ENCODE measurements around the gene UQCRC1.

The UQCRC1 gene

DNA sequence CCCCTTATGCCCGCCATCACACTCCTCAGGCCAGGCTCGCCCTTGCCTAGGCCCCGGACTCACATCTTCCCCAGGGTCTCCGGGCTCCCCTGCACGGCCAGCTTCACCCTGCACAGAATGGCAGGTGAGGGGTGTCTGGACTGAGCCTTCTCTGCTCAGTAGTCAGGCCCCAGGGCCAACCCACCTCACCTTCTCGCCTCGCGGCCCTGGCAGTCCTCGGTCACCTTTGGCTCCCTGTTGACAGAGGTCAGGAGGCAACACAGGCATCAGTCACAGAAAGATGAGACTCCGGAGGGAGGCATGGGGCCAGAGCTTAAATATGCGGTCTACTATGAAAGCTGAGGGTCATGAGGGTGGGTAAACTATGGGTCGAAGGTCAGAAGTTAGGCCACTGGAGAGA is 37.5 kb downstream of the UQCRC1 start:
- DNase-seq (ENCODE audit: low spot score), result no peak

DNA sequence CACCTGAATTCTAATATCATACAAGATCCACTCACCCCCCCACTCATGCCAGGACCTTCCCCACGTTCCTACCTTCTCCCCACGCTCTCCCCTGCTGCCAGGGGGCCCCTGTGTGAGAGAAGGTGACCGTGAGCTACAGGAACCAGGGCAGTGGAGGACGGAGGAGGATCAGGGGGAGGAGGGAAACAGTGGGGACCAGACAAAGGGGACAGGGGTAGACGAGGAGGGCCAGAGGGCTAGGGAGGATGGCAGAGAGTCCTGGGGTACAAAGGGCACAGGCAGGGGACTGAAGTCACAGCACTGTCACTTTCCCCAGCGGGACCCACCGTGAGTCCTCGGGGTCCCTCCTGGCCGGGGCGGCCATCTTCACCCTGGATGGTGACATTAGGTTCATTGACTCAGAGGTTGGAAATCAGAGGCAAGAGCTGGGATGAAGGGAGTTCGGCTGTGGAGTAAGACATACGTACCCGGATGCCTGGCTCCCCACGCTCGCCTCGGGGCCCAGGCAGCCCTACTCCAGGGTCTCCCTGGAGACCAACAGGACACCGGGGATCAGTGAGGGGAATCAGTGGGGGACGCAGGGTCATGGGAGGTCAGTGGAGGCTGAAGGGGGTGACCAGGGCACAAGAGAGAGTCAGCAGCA is 39.5 kb downstream of the UQCRC1 start:
- DNase-seq (ENCODE audit: low spot score), result no peak

DNA sequence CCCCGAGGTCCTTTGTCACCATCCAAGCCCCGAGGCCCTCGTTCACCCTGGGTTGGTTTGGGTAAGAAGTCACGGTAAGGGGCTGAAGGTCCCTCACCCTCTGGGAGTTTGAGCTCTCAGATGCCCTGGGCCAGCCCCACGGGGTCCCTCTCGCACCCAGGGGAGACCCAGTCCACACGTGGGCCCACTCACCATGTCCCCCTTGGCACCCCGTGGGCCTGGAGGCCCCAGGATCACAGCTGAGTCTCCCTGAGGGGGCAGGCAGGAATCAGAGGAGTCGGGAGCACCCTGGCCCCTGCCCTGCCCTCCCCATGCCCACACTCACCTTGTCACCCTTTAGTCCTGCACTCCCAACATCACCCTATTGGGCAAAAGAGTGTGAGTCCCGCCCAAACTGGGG is 40.0 kb downstream of the UQCRC1 start:
- no peak for DNase-seq (ENCODE audit: low spot score)

DNA sequence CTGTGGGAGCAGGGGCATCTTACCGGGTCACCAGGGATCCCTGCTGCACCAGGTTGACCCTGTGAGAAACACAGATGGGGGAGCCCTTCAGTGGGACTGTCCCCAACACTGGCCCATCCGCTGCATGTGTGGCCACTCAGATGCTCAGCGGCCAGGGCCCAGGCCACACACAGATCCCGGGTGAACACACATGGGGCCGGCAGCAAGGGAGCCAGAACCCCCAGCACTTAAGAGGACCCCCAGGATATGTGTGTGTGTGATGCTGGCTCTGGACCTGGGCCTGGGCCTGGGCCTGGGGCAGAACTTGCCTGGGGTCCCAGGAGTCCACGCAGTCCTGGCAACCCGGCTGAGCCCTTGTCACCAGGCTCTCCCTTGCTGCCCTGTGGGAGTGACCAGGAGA is 41.0 kb downstream of the UQCRC1 start:
- no peak for DNase-seq (ENCODE audit: low spot score)

DNA sequence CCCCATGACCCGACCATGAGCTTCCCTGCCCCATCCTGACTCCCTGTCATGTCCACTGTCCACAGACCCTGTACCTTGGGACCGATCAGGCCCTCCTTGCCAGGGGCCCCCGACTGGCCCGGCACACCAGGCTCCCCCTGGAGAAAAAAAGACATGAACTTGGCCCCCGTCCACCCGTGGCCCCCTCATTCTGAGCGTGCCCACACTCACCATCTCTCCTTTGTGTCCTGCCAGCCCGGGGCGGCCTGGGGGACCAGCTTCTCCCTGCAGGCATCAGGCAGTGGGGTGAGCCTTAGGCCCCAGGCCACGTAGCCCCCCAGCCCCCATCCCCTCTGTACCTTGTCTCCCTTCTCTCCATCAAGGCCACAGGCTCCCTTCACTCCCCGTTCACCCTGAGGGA is 41.9 kb downstream of the UQCRC1 start:
- DNase-seq (ENCODE audit: low spot score), result no peak

DNA sequence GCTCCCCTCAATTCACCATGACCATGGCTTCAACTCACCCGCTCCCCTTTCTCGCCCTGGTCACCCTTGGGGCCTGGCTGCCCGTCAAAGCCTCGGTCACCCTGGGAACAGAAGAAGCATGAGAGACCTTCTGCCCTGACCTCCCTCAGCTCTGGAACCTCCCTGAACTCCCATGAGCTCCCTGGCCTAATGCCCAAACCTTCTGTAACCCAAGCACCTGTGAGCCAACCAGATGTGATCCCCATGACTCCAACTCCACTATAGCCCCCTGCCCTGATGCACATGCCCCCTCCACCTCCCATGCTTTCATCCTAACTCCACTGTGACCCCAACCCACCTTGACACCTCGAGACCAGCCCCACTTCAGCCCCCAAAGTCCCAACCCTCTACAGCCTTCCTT is 42.4 kb downstream of the UQCRC1 start:
- DNase-seq (ENCODE audit: low spot score), result no peak

DNA sequence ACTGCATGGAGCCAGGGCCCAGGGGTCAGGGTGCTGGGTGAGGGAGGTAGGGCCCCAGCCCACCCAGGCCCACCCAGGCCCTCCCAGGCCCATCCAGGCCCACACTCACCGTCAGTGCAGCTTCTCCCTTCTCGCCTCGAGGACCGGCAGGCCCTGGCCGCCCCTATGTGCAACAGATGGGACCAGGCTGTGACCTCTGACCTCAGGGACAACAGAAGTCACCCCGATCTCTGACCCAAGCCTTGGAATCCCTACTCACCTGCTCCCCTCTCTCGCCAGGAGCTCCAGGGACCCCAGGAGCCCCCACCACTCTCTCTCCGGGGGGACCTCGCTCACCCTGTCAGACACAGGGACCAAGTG is 43.1 kb downstream of the UQCRC1 start:
- DNase-seq (ENCODE audit: low spot score), result no peak

DNA sequence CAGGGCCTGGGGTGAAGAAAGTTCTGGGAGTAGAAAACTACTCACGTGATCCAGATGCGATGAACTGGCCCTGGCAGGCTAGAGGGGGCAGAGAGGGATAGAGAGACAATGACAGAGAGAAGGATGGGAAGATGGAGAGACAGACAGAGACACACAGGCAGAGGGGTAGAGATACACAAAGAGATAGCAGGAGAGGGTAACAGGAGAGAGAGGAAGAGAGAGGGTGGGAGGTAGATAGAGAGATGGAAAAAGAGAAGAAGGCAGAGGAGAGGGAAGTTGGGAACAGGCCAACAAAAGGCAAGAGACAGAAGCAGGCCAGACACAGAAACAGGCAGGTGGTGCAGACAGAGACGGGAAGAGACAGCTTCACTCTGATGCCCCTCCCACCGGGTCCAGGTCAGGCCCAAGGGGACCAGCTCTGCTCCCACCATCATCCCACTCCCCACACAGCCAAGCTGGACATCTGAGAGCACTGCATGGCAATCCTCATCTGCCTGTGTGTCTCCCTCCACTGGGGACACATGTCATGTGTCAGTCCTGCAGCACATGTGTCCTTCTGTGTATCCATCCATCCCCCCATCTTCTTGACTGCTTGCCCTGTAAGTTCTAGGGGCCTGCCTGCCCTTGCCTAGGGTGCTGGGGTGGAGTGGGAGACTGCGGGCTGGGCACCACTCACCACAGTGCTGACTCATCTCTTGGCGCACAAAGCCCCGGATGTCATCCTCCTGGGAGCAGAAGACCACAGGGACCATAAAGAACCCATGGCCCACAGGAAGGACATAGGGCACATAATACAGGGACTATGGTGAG is 43.6 kb downstream of the UQCRC1 start:
- peak; percentile 24 for DNase-seq (ENCODE audit: low spot score)

DNA sequence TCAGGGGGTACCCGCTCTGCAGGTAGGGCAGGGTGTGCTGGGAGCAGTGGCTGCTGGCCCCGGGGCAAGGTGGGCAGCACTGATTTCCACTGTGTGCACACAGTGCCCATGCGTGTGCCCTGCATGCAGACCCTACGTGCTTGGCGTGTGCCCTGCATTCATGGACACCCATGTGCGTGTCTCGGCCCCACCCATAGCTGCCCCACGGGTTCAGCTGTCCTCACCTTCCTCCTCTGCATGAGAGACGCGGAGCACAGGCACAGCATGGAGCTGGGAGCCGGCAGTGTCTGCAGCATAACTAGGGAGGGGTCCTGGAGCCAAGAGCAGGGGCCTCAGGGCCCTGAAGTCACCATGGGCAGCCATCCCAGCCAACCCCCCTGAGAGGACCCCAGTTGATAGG is 44.3 kb downstream of the UQCRC1 start:
- DNase-seq (ENCODE audit: low spot score), result no peak

DNA sequence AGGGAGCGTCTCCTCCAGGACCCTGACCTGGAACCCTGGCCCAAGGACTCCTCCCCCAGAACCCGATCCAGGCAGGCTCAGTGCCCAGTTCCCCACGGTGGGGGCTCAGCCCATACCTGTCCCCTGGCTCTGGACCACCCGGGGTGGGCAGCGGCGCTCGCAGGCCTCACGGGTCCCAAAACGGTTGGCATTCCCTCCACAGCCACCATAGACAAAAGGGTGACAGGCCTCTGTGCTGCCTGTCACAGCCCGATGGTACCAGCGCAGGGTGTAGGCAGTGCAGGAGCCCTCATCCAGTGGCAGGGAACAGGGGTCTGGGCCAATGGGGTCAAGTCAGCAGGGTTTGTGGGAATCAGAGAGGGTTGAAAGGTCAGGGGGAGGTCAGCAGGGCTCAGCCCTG is 44.8 kb downstream of the UQCRC1 start:
- DNase-seq (ENCODE audit: low spot score), result no peak

DNA sequence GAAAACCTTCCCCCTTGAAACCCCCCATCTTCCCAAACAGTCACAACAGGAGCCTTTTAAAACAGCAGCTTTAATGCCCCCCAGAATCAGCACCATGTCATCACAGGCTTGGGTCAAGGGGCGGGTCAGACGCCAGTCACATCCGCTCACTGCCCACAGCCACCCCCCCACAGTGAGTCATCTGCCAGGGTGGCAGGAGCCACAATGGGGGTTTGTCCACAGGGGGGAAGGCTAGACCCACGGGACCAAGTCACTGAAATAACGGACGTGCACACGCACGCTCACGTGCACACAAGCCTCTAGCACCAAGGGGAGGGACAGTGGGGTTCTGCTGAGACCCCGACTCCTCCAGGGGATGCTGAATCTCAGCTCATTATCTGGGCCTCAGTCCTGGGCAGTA is 45.4 kb downstream of the UQCRC1 start:
- no peak for DNase-seq (ENCODE audit: low spot score)

DNA sequence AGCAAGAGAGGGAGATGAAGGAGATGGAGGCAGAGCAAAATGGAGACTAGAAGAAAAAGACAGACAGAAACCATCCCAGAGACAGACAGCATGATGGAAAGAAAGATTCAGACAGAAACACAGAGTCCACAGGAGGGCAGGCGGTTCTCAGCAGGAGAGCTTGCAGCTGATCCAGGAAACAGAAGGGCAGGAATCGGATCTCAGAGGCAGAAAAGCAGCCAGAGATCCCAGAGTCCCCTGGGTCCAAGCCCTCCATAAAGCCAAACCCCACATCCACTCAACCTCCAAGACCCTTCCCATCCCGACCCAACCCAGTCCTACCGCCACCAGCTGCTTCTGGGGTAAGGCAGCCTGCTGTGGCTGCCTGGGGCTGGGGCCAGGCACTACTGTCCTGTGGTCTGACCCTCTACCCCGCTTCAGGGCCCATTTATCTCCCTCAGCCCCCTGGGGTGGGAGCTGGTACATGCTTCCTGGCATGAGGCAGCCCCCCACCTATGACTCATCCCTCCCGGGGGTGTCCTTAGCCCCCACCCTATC is 46.0 kb downstream of the UQCRC1 start, which contains the start of gene UCN2:
UCN2 (minus strand) TSS at position 400 of the 537 bp plus-strand sequence. CDS start 657 bp downstream, outside the sequence.
- no peak for DNase-seq (ENCODE audit: low spot score)

DNA sequence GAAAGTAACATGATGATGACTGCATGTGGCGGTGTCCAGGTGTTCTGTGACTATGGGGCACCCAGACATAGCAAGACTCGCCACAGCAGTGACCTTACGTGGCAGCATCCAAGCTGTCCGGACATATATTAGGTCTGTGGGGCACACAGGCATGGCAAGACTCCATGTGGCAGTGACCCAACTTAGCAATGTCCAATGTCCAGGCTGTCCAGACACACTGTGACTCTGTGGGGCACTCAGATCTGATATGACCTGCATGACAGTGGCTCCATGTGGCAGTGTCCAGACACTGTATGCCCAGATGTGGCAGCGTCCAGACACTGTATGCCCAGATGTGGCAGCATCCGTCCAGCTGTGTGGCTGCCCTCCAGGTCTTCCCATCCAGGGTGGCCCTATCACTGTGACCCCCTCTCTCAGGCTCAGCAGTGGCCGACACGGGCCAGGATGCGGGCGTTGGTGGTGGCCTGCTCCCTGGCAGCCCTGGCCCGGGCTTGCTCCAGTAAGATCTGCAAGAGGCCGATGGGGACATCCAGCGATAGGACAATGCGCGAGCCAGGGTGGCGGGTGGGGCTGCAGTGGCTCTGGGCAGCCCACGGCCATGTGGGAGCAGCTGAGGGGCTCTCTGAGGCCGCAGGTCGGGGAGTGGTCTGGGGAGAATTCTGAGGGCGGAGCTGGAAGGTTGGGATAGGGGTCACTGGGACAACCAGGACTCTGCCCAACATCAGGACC is 46.9 kb downstream of the UQCRC1 start:
- DNase-seq (ENCODE audit: low spot score), result no peak

DNA sequence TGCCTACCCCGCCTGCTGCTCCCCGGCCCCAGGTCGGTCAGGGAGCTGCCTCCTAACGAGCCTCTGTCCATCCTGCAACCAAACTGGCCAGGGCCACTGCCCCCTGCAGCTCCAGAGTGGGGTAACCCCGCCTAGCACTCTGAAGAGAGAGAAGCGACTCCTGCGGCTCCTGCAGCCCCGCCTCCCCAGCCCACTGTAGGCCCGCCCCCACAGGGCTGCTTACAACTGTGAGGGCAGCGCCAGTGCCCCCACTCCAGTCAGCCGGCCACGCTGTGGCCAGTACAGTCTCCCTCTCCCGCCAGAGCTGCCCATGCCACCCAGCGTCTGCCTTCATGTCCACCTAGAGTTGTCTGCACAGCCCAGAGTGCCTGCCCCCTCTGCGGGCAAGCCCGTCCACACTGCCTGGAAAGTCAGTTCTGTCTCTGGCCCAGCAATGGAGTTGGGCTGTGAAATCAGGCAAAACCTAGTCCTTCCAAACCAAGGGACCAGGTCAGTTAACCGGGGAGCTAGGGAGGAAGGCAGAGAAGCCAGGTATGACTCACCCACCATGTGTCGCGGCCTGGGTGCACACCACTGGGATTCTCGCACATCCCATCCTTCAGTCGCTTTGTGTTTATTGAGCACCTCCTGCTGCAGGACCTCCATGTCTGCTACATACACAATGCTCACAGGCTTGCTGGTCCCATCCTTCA is 48.3 kb downstream of the UQCRC1 start:
- no peak for DNase-seq (ENCODE audit: low spot score)

DNA sequence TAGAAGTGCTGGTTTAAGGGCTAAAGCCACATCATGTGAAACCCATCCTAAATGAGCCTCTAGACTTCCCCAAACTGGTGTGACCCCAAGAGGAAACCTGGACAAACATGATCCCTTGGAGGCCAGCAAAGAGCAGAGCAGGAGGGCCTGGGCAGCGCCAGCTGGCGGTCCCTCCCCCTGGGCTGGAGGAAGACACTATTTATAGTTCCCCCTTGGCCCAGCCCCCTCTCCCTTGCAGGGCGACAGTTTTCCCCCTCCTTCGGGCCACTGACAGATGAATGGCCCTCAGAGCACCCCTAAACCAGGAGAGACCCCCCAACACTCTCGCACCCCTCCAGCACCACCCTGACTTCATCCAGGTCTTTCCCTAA is 48.8 kb downstream of the UQCRC1 start:
- DNase-seq (ENCODE audit: low spot score), result no peak

DNA sequence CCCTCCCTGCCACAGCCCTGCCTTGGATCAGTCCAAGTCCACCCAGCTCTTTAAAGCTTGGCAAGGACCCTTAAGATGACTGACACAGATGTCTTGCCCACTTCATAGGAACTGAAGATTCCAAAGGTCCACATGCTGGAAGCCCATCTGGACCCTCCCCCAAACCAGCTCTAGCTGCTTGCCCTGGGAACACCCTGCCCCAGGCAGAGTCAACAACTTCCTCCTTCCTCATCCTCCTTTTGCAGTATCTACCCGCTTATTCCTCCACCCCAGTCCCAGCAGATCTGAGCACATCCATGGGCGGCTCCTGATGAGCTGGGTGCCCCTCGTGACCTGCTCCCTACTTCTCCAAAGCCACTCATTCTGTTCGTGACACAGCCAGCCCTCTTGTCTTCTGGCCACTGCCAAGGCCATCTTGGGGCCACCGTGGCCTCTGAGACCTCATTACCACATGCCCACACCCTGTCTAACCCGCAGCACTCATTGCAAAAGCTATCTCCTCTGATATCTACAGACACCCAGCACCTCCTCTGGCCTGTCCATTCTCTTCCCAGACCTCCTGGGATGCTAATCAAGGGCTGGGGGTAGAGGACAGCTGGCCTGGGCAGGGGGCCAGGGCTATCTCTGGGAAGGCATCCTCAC is 50.8 kb downstream of the UQCRC1 start:
- DNase-seq (ENCODE audit: low spot score), result no peak

DNA sequence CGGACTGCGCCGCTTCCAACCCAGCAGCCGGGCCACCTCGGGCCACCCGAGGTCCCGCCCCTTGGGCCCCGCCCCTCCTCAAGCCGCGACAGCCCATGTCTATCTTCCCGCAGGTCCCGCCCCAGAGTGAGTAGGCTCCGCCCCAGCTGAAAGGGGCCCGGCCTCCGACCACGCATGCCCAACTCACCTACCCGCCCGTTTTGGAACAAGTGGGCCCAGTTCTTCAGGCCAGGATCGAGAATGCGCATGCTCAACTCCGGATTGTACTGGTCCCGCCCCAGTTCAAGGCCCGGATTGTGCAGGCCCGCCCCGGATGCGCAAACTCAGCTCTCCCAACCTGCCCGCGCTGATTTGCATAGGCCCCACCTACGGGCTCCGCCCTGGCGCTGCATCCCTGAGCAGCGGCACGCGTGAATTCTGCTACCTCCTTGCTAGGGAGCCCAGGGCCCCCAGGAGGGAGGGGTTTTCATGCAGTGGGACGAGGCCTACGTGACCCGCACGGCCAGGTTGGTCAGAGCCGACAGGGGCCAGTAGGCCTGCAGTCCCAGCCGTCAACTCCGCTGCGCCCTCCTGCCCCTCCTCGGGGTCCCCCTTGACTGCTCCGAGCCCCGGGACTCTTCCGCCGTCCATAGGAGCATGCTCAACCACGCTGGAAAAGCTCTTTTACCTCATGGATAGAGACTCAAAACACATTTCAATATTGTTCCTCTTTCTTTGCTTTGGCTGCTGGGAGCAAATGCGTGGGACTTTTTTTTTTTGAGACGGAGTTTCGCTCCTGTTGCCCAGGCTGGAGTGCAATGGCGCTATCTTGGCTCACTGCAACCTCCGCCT is 52.4 kb downstream of the UQCRC1 start, which contains the start of gene PFKFB4:
PFKFB4 (minus strand) TSS at position 8 of the 831 bp plus-strand sequence. CDS start 26 bp downstream, outside the sequence.
- DNase-seq (ENCODE audit: low spot score), result peak; percentile 100

DNA sequence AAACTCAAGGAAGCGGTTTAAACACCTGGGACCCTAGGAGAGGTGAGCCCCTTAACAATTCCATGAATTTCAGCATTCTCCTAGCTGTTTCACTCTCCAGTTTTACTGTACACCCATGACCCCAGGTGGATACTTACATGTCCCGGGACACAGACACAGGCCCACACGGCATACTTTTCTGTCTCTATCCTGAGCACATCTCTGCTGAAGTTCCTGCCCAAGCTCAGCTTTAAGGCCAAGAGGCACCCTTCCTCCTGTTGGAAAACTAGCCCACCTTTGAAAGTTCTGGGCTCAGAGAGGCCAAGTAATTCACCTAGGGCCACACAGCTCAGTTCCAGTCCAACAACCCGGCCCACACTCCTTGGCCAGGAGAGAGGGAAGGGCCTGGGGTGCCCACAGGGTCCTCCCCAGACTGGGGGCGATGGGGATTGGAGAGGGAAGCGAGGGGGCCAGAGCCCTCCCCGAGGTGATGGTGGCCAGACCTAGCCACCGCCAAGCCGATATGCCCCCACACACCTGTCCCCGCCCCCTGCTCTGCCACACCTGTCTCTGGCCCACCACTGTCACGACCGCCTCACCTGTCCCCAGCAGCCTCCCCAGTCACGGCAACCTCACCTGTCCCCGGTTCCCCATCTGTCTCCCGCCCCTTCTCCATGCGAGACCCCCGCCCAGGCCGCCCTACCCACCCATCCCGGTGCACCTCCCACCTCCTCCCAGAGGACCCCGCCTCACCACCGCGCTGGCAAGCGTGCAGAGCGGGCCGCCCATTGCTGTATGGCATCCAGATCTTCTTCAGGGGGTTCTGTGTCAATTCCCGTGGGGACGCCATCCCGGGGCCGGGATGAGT is 53.3 kb downstream of the UQCRC1 start:
- no peak for DNase-seq (ENCODE audit: low spot score)

DNA sequence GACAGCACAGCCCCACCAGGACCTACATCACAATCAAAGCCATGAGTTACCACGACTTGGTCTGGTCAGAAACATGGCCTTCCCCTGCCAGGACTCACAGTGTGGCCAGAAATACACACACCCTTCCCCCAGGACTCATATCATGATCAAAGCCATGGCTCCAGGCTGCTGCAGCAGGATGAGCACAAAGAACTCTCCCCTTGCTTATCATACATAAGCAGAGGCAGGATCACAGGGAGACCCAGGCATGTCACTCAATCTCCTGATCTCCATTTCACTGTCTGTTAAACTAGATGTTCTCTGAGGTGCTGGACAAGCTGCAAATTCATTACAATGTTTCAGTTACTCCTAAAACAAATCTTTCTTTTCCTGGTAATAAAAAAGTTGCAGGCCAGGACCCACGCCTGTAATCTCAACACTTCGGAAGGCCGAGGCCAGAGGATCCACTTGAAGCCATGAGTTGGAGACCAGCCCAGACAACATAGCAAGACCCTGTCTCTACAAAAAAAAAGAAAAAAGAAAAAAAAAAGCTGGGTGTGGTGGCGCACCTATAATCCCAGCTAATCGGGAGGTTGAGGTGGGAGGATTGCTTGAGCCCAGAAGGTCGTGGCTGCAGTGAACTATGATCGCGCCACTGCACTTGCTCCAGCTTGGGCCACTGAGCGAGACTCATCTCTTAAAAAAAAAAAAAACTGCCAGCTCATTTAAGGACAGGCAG is 54.1 kb downstream of the UQCRC1 start:
- no peak for DNase-seq (ENCODE audit: low spot score)

Data from activated CD4-positive, alpha-beta T cell treated with anti-CD3 and anti-CD28 coated beads, Interleukin-2, Interleukin-4, amounts not matched to agents 100 ng/mL and 50 ng/mL, durations not matched to agents 16 hours and 8 hours (primary cell).